ENCODE results near the gene WHAMM. TPM values are rescaled to one million over a fixed set of nuclear protein-coding genes. Genes with fewer than 3 reads are reported as not detected.

The WHAMM gene
- total and polyA plus RNA-seq, 2 donors (not counting 3 experiments of a cell fraction or from before 2014, with no cell fraction given): 4.1 to 9.4 TPM

DNA sequence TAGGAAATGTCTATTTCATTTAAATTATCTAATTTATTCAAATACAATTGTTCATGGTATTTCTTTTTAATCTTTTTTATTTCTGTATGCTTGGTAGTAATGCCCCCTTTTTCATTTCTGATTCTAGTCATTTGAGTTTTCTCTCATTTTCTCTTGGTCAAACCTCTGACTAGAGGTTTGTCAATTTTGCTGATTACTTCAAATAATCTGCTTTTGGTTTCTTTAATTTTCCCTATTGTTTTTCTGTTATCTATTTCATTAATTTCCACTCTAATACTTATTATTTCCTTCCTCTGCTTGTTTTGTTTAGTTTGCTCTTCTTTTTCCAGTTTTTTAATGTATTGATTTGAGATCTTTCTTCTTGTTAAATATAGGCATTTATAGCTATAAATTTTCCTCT is 15.7 kb upstream of the WHAMM start:
- TF ChIP-seq EZH2 (IDR thresholded peaks at IDR 0.05; ENCODE audit: borderline replicate concordance, low read depth, low read length, severe bottlenecking) (no peak), POLR2A (IDR thresholded peaks at IDR 0.05; ENCODE audit: low read depth, low read length) (no peak), GATA2 (IDR thresholded peaks at IDR 0.05; ENCODE audit: insufficient read depth, insufficient read length, low read depth, low read length) (no peak), POLR2AphosphoS5 (IDR thresholded peaks at IDR 0.05; ENCODE audit: insufficient read depth, low read depth, low read length) (no peak), FOS (IDR thresholded peaks at IDR 0.05; ENCODE audit: borderline replicate concordance, insufficient read depth, low read length) (no peak), MYC (IDR thresholded peaks at IDR 0.05; ENCODE audit: low read depth, low read length) (no peak), JUN (IDR thresholded peaks at IDR 0.05; ENCODE audit: borderline replicate concordance, insufficient read depth, insufficient read length, low read depth) (no peak)
- TF ChIP-seq, protein P1, sequence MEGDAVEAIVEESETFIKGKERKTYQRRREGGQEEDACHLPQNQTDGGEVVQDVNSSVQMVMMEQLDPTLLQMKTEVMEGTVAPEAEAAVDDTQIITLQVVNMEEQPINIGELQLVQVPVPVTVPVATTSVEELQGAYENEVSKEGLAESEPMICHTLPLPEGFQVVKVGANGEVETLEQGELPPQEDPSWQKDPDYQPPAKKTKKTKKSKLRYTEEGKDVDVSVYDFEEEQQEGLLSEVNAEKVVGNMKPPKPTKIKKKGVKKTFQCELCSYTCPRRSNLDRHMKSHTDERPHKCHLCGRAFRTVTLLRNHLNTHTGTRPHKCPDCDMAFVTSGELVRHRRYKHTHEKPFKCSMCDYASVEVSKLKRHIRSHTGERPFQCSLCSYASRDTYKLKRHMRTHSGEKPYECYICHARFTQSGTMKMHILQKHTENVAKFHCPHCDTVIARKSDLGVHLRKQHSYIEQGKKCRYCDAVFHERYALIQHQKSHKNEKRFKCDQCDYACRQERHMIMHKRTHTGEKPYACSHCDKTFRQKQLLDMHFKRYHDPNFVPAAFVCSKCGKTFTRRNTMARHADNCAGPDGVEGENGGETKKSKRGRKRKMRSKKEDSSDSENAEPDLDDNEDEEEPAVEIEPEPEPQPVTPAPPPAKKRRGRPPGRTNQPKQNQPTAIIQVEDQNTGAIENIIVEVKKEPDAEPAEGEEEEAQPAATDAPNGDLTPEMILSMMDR (IDR thresholded peaks at IDR 0.05; ENCODE audit: extremely low read depth in 1 of 2, insufficient read depth in 1 of 2, low read depth in 1 of 2, low read length in 2 of 2): no peak
- TF ChIP-seq, protein P2, sequence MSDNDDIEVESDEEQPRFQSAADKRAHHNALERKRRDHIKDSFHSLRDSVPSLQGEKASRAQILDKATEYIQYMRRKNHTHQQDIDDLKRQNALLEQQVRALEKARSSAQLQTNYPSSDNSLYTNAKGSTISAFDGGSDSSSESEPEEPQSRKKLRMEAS (IDR thresholded peaks at IDR 0.05; ENCODE audit: insufficient read depth, insufficient read length): no peak
- dilution Hi-C loops (cut with MboI; ENCODE audit: extremely low pct_ligation_motif_present, low sequenced_read_pairs): no loop called here
- DNase-seq (ENCODE audit: low read depth, low spot score) (no peak), FAIRE-seq (no peak)
- no peaks in the 10 kb centered on the region for H3K27me3 ChIP-seq (ENCODE audit: control insufficient read depth in 2 of 2, insufficient read depth in 2 of 2, low read length in 2 of 2)
- no peak overlapping the region for H3K4me3 ChIP-seq (replicated peaks in 1 of 3; ENCODE audit: insufficient read depth in 1 of 3, low read depth in 1 of 3, low read length in 3 of 3)
- CTCF ChIA-PET: no interaction called here
- H3K79me2 ChIP-seq (ENCODE audit: control insufficient read depth, insufficient read depth, low read length): no peaks in the 10 kb centered on the region
- H2AFZ ChIP-seq (ENCODE audit: low read depth, low read length): no peak overlapping the region
- no TSS peak for BruUV-seq (replicated peaks)
- H3K9me1 ChIP-seq (replicated peaks; ENCODE audit: control insufficient read depth, extremely low read depth, insufficient read depth, low read length): no peaks in the 10 kb centered on the region
- H3K9ac ChIP-seq (replicated peaks; ENCODE audit: extremely low read depth, insufficient read depth, low read length): no peak overlapping the region
- no peaks in the 10 kb centered on the region for H3K4me1 ChIP-seq (ENCODE audit: control insufficient read depth, extremely low read depth, insufficient read depth, low read length)
- H3K36me3 ChIP-seq (ENCODE audit: control insufficient read depth in 2 of 2, extremely low read depth in 1 of 2, insufficient read depth in 2 of 2, low read length in 2 of 2): no peaks in the 10 kb centered on the region
- H4K20me1 ChIP-seq (replicated peaks; ENCODE audit: control insufficient read depth, extremely low read depth, insufficient read depth, low read length): no peaks in the 10 kb centered on the region
- no peak overlapping the region for H3K4me2 ChIP-seq (ENCODE audit: insufficient read depth, low read length)
- POLR2A ChIA-PET: no interaction called here
- intact Hi-C loops (cut with micrococcal nuclease): no loop called here
- H3K9me3 ChIP-seq (replicated peaks; ENCODE audit: control insufficient read depth, insufficient read depth, low read length): no peaks in the 10 kb centered on the region
- no peak overlapping the region for H3K27ac ChIP-seq (ENCODE audit: insufficient read depth, low read depth, low read length)
